G401 (cell line): ENCODE data around the gene CMTM7. TPM values are rescaled to one million over a fixed set of nuclear protein-coding genes. Genes with fewer than 3 reads are reported as not detected.

Source experiments
- DNase-seq: peaks from one replicate; pipeline ENCODE4 v3.0.0-alpha.2; 2015; ENCODE audit warnings: low spot score
- in situ Hi-C: cut with HindIII; loops from 2 replicates; pipeline ENCODE4 v1.10.0; 2016; ENCODE audit warnings: low sequenced_read_pairs, mixed read lengths
- total RNA-seq: library from RNA; depleted of rRNA; stranded (reverse); fragments of >200 nt; shearing (Covaris generic); gene quantifications from 2 replicates; pipeline ENCODE4 v1.2.3, GENCODE V29; 2014; rRNA removed

CMTM7 gene
- total RNA-seq, 1 experiment from 2014 or later, result 12.4 TPM

DNA sequence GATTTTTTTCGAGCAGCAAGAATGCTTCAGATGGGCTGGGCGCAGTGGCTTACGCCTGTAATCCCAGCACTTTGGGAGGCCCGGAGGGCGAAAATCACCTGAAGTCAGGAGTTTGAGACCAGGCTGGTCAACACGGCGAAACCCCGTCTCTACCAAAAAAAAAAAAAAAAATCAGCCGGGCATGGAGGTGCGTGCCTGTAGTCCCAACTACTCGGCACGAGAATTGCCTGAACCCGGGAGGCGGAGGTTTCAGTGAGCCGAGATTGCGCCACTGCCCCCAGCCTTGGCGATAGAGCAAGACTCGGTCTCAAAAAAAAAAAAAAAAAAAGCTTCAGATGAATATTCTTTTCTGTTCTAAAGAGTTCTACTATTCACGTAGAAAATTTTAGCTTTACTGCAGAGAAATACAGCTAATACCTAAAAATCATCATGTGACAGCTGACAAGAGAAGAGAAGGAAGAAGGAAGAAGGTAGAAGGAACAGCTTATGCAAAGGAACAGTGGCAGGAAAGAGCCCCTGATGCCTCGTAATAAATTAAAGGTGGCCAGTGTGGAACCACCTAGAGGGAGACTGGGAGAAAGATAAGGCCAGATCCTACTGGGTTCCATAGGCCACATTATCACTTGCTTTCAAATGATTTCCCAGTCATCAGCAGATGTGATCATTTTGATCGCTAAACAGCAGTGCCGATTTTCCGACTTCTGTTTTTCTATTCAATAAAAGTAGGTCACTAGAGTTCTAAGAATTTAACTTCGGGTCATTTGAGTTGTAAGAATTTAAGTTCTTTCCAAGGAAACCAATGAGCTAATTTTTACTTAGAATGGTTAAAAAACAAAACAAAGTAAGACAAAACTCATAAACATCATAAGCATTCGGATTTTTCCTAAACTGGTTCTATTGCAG lies 109.5 kb downstream of the CMTM7 start:
- in situ Hi-C loops, result no loop called here
- peak; percentile 25 for DNase-seq

DNA sequence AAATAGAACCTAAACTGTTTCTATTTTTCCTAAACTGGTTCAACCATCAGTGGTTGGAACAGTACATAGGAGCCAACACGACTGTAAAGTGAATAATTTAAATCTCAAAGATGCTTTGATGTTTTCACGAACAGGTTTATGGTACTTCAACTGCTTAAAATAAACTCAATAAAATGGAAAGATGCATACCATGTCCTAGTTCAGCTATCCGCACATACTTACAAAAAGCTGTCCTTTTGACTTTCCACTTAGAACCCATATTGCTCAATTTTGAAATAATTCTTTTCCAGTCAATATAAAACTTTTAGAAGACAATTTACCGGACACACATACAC lies 110.1 kb downstream of the CMTM7 start:
- in situ Hi-C loops, result no loop called here
- peak; percentile 14 for DNase-seq

DNA sequence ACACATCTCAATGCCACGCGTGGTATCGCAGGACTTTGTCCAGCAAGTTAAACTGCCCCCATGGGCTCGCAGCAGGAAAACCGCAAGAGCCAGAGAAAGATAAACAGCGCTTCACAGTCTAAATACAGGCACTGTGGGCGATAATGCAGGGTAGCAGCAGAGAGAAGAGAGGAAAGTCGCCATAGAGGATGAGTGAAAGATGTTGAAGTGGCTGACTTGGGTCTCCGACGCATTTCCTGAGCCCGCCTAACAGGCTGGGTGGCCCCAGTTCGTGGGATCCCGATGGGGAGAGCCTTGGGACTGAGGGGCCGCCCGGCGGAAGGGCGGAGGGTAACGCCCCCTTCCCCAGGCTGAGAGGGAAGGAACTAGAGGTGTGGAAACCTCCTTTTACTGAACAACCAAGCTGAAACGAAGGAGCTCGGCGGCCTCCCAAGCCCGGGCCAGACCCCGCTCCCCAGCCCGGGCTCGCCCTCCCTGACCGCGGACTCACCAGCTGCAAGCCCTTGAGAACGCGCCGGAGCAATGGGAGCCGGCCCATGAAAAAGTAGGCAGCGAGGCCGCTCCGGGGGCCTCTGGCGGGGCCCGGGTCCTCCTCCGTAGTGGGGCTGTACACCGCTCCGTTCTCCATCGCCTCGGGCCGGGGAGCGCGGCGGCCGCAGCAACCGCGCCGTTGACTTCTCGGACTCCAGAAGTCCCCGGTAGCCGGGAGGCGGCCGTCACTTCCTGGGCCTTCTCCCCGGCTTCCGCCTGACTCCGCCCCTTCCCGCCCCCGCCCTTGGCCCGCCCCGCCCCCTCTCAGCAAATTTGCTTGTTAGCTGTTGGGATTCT lies 110.7 kb downstream of the CMTM7 start, which contains the start of gene CMTM6:
Gene CMTM6 (minus strand): TSS at position 735 of the 828 bp plus-strand sequence. CDS start 107 bp downstream, at position 628.
- in situ Hi-C loops, result no loop called here
- DNase-seq, result peak; percentile 87

DNA sequence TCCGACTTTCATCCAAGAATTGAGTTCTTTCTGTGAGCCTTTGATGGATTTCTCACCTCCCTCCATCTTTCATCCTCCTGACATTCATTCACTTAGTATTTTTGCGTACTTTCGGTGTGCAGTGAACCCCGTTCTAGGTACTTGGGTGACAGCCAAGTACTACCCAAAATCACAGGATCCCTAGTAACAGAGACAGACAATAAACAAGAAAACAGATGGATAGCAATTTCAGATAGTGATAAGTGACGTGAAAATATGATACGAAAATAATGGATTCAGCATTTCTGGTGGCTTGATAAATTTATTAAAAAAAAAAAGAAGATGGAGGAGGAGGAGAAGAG lies 111.3 kb downstream of the CMTM7 start:
- no peak for DNase-seq
- in situ Hi-C loops, result no loop called here

Other genes with a start within 250 kb of the CMTM7 start
- gene CMTM8, start 153.2 kb upstream of the CMTM7 start, total RNA-seq, result 3.1 and 6.6 TPM in 2 replicates
- 78.1 and 89.6 TPM in 2 replicates for gene CMTM6, start 111.0 kb downstream of the CMTM7 start, total RNA-seq
- 46.6 and 78.6 TPM in 2 replicates for gene DYNC1LI1, start 179.0 kb downstream of the CMTM7 start, total RNA-seq